Epithelial cell of esophagus (primary cell): ENCODE results near the gene LRMDA.

Experiments used
- DNase-seq: peaks from one replicate; pipeline ENCODE4 v3.0.0; 2010; ENCODE audit warnings: low read depth
- H3K4me3 ChIP-seq: 2 replicates; pipeline ENCODE4 v1.5.1; 2011; ENCODE audit warnings: mild to moderate bottlenecking, low read length, control low read depth
- TF ChIP-seq, protein P1 (sequence below): IDR thresholded peaks from 2 replicates; pipeline ENCODE4 v1.5.1; 2011; ENCODE audit warnings: low read depth, mild to moderate bottlenecking, low read length, control low read depth, inconsistent platforms; ENCODE audit not compliant: insufficient read depth; ENCODE audit errors: missing control alignments

Gene LRMDA

DNA sequence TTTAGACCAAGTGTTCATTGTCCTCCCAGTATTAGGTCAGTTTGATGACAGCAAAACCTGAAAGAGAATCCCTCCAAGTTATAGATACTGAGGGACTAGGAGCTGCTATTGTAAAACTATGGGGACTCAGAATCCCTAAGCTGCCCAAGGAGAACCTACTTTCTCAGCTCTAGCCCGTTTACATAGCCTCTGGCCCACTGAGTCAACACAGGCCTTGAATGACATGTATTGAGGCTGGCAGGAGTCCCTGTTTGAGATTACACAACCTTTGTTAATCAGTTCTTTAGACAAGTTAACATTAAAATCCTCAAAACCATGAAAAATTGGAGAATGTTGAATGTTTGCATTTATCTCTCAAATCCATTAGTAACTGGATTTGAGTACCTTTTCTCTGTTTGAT, 1127.2 kb downstream of the LRMDA start:
- no peak overlapping the region for H3K4me3 ChIP-seq
- TF ChIP-seq, protein P1, sequence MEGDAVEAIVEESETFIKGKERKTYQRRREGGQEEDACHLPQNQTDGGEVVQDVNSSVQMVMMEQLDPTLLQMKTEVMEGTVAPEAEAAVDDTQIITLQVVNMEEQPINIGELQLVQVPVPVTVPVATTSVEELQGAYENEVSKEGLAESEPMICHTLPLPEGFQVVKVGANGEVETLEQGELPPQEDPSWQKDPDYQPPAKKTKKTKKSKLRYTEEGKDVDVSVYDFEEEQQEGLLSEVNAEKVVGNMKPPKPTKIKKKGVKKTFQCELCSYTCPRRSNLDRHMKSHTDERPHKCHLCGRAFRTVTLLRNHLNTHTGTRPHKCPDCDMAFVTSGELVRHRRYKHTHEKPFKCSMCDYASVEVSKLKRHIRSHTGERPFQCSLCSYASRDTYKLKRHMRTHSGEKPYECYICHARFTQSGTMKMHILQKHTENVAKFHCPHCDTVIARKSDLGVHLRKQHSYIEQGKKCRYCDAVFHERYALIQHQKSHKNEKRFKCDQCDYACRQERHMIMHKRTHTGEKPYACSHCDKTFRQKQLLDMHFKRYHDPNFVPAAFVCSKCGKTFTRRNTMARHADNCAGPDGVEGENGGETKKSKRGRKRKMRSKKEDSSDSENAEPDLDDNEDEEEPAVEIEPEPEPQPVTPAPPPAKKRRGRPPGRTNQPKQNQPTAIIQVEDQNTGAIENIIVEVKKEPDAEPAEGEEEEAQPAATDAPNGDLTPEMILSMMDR: no peak
- DNase-seq: peak; percentile 85

DNA sequence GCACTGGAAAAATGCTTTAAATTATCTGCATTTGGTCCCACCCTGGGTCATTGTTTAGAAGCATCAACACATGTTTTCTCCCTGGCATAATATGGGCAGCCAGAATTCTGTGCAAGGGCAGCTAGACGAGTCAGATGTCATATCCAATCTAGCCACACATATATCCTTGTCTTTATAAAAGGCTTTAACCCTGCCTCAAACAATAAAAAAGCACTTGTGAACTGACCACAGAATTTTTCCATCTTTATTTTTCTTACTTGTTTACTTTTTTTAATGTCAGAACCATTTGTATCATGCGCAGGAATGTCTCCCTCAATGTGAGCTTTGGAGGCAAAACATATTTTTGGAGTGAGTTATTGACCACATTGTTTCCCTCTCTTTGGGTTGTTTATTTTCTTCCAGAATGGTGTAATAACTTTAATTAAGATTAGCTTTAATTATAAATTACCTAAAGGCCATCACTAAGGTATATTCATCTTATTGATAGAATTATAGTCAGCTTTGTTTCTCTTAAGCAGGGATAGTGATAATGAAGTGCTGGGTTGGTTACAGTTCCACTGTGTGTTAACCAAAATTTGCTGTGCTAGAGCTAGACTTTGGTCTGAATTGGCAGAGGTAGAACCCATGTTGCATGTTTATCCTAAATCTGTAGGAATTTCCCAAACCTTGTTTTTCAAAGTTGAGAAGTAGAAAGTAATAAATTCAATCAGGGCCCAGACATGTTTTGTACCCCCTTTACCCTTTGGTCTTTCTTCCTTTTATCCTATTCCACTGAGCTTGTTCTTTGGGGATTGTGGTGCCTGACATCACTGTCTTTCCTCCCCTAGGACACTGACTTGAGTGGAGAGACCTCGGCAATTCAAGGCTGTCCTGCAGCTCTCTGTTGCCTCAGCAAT, 1127.8 kb downstream of the LRMDA start:
- DNase-seq: no peak
- H3K4me3 ChIP-seq: no peak overlapping the region
- TF ChIP-seq, protein P1: no peak

DNA sequence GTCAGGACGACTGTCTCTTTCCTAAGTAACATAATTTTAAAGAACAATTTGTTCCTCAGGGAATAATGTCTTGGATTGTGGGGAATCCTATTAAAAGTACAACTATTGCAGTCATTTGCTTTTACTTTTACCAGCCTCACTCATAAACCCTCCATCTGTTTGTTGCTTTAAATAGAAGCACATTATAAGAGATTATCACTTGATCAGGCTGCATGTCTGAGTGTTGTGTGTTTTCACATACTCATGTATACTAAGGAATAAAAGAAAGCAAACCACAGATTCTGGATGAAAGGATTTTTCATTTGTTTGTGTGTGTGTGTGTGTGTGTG, 1128.4 kb downstream of the LRMDA start:
- no peak overlapping the region for H3K4me3 ChIP-seq
- TF ChIP-seq, protein P1: no peak
- DNase-seq: no peak

DNA sequence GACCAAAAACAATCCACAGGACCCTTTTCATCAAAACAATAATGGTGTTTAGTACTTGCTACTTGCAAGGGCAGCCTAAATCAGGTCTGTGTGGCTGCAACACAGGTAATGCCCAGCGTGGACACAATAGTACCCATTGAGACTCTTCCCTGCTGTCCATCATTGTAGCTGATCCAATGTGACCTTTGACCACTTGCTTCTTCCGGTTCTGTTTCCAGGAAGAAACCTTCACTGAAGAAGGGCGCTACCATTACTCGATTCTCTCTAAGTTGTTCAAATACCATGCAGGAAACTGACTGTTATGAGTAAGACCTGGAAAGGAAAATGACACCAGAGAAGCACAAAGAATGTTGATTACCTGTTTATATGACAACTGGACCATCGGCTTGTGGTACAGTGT, 1128.9 kb downstream of the LRMDA start:
- H3K4me3 ChIP-seq: no peak overlapping the region
- TF ChIP-seq, protein P1: no peak
- no peak for DNase-seq

DNA sequence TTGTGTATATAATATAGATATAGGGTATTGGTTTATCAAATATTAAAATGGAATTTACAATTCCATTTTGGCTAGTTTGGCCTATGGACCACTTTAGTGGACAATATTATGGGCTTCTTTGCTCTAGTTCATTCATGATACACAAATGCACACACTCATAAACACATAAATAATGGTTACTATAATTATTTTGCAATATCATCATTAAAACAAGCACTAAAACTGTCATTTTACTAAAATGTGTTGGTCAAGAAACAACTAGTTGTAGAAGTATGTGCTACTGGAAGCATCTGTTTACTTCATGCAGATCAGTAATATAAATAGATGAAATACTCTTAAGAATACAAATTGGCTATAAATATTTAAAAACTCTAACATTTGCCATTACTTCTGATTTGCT, 1131.9 kb downstream of the LRMDA start:
- TF ChIP-seq, protein P1: no peak
- DNase-seq: no peak
- no peak overlapping the region for H3K4me3 ChIP-seq

DNA sequence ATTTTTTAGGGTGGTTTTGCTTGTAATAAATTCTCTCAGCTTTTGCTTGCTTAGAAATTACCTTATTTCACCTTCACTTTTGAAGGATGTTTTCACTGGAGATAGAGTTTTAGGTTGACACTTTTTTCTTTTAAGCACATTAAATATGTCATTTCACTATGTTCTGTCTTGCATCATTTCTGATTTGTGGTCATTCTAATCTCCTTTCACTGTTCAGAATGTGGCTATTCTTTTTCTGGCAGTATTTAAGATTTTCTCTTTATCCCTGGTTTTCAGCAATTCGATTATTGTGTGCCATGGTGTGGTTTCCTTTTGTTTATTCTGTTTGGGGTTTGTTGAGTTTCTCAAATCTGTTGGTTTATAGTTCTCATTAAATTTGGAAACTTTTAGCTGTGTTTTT, 1140.6 kb downstream of the LRMDA start:
- TF ChIP-seq, protein P1: no peak
- no peak overlapping the region for H3K4me3 ChIP-seq
- DNase-seq: no peak
